A549 (cell line): ENCODE measurements around the gene MUC6. TPM values are rescaled to one million over a fixed set of nuclear protein-coding genes. Genes with fewer than 3 reads are reported as not detected.

Experiments
- ATAC-seq, 2 experiments: fragments of 200-7000 bp in 1 of 2; fragments of >200 bp in 1 of 2; cut with Nextera tagmentation in 1 of 2; cut with Tn5 transposase in 1 of 2; 3 replicates each; pipeline versions ENCODE4 v1.8.0 to v1.9.1; 2018 to 2020; ENCODE audit warnings: mild to moderate bottlenecking in 1 of 2, moderate library complexity in 1 of 2
- CTCF ChIA-PET: fragments of 300-600 bp; sonication (Branson Sonifier 250); formaldehyde crosslinking; extraction: SDS; loops from one replicate; lab custom pipeline; 2021; ENCODE audit warnings: antibody characterized with exemption, inconsistent platforms; lab: Yijun Ruan, JAX
- POLR2A ChIA-PET: fragments of 350-600 bp; formaldehyde crosslinking; extraction: SDS; loops from one replicate; lab custom pipeline; 2021; ENCODE audit warnings: antibody characterized with exemption, inconsistent platforms; lab: Yijun Ruan, JAX
- DNase-seq, 2 experiments: peaks; one replicate each; pipeline versions ENCODE4 v3.0.0 to v3.0.0-alpha.2; 2011 to 2016; ENCODE audit warnings: low read depth in 1 of 2, low spot score in 1 of 2
- FAIRE-seq: peaks from 2 replicates; lab custom pipeline; 2011; peaks lifted over from hg19 to GRCh38; lab: Jason Lieb, UNC
- H3K27ac ChIP-seq, 2 experiments: fragments of >200 bp; sonication (Bioruptor Twin); formaldehyde crosslinking; 3 replicates each; pipeline ENCODE4 v1.5.1; 2016 to 2017
- H3K4me1 ChIP-seq: fragments of >200 bp; sonication (Bioruptor Twin); formaldehyde crosslinking; 3 replicates; pipeline ENCODE4 v1.6.1; 2016
- H3K4me2 ChIP-seq: fragments of >200 bp; sonication (Bioruptor Twin); formaldehyde crosslinking; 3 replicates; pipeline ENCODE4 v1.6.1; 2016
- H3K4me3 ChIP-seq: fragments of >200 bp; sonication (Bioruptor Twin); formaldehyde crosslinking; 3 replicates; pipeline ENCODE4 v1.5.1; 2016
- H3K9me3 ChIP-seq: fragments of >200 bp; sonication (Bioruptor Twin); formaldehyde crosslinking; 3 replicates; pipeline ENCODE4 v1.6.1; 2016
- FOXS1 ChIP-seq: fragments of 250-450 bp; sonication (Bioruptor Pico); IDR thresholded peaks from 2 replicates; pipeline ENCODE4 v1.5.0; 2020; ENCODE audit warnings: mild to moderate bottlenecking, moderate library complexity
- HOXB13 ChIP-seq: fragments of 250-450 bp; sonication (Bioruptor Pico); IDR thresholded peaks from 2 replicates; pipeline ENCODE4 v1.5.0; 2020; ENCODE audit warnings: low read depth, mild to moderate bottlenecking, moderate library complexity
- KDM1A ChIP-seq: fragments of 200-600 bp; sonication (generic); IDR thresholded peaks from 2 replicates; pipeline ENCODE4 v1.6.1; 2016; ENCODE audit warnings: low read depth, mild to moderate bottlenecking
- MAFK ChIP-seq: fragments of 450-650 bp; IDR thresholded peaks from 2 replicates; pipeline ENCODE4 v1.6.1; 2014; ENCODE audit not compliant: partially characterized antibody
- MAZ ChIP-seq: fragments of 150-350 bp; IDR thresholded peaks from 2 replicates; pipeline ENCODE4 v1.6.1; 2014; ENCODE audit warnings: antibody characterized with exemption, low read depth, low read length, borderline replicate concordance
- POLR2AphosphoS2 ChIP-seq: conservative IDR thresholded peaks from 2 replicates; pipeline ENCODE4 v1.6.1; 2012; ENCODE audit warnings: low read length, improper control_type of control experiment, inconsistent platforms
- RCOR1 ChIP-seq: fragments of 150-350 bp; IDR thresholded peaks from 2 replicates; pipeline ENCODE4 v1.6.1; 2014; ENCODE audit warnings: antibody characterized with exemption, low read length, low read depth
- RFX5 ChIP-seq: fragments of 450-650 bp; IDR thresholded peaks from 2 replicates; pipeline ENCODE4 v1.7.1; 2014; ENCODE audit warnings: antibody characterized with exemption, mild to moderate bottlenecking, moderate library complexity
- RNF2 ChIP-seq: fragments of 200-600 bp; sonication (generic); IDR thresholded peaks from 2 replicates; pipeline ENCODE4 v1.6.1; 2016; ENCODE audit warnings: low read depth, mild to moderate bottlenecking, antibody characterized with exemption, moderate library complexity, borderline replicate concordance
- ZSCAN20 ChIP-seq: fragments of 250-450 bp; sonication (Bioruptor Pico); IDR thresholded peaks from 2 replicates; pipeline ENCODE4 v1.8.0; 2022; ENCODE audit warnings: mild to moderate bottlenecking, moderate library complexity
- WGBS: methylation state at CpG from one replicate; pipeline ENCODE4 v1.1.6; 2017; ENCODE audit errors: missing lambda C conversion rate; 5-methylcytosine and 5-hydroxymethylcytosine counted together
- polyA minus RNA-seq: library from RNA; depleted of rRNA, polyadenylated mRNA; stranded (reverse); fragments of >200 nt; gene quantifications from 2 replicates; pipeline ENCODE4 v1.2.3, GENCODE V29; 2011; rRNA and poly(A)+ RNA removed
- polyA plus RNA-seq, 4 experiments: library from polyadenylated mRNA; depleted of rRNA in 3 of 4; stranded (reverse); fragments of >200 nt; fragmentation: RNase III in 1 of 4; extraction: RNeasy Plus Mini Kit Qiagen cat#74134 plus additional on column Dnase treatment in 1 of 4; gene quantifications; 2 replicates in 3 of 4; 3 replicates in 1 of 4; pipeline ENCODE4 v1.2.3, GENCODE V29; 2011 to 2017
- TF ChIP-seq, protein P1 (sequence below): fragments of 200-600 bp; sonication (generic); IDR thresholded peaks from 2 replicates; pipeline ENCODE4 v1.6.1; 2016; ENCODE audit warnings: antibody characterized with exemption, mild to moderate bottlenecking, moderate library complexity
- TF ChIP-seq, protein P2 (sequence below): IDR thresholded peaks from 2 replicates; pipeline ENCODE4 v1.6.1; 2012
- TF ChIP-seq, protein P3 (sequence below): fragments of 250-450 bp; sonication (Bioruptor Pico); IDR thresholded peaks from 2 replicates; pipeline ENCODE4 v1.5.0; 2021; ENCODE audit warnings: mild to moderate bottlenecking, moderate library complexity, borderline replicate concordance
- TF ChIP-seq, protein P4 (sequence below): fragments of 450-650 bp; IDR thresholded peaks from 2 replicates; pipeline ENCODE4 v1.6.1; 2014; ENCODE audit warnings: antibody characterized with exemption
- TF ChIP-seq, protein P5 (sequence below): fragments of >200 bp; sonication (Bioruptor Twin); formaldehyde crosslinking; IDR thresholded peaks from 3 replicates; pipeline ENCODE4 v1.5.1; 2016
- TF ChIP-seq, protein P6 (sequence below): IDR thresholded peaks from 2 replicates; pipeline ENCODE4 v1.6.1; 2012
- TF ChIP-seq, protein P7 (sequence below): IDR thresholded peaks from 2 replicates; pipeline ENCODE4 v1.6.1; 2012; ENCODE audit warnings: low read depth, borderline replicate concordance

MUC6 gene, protein sequence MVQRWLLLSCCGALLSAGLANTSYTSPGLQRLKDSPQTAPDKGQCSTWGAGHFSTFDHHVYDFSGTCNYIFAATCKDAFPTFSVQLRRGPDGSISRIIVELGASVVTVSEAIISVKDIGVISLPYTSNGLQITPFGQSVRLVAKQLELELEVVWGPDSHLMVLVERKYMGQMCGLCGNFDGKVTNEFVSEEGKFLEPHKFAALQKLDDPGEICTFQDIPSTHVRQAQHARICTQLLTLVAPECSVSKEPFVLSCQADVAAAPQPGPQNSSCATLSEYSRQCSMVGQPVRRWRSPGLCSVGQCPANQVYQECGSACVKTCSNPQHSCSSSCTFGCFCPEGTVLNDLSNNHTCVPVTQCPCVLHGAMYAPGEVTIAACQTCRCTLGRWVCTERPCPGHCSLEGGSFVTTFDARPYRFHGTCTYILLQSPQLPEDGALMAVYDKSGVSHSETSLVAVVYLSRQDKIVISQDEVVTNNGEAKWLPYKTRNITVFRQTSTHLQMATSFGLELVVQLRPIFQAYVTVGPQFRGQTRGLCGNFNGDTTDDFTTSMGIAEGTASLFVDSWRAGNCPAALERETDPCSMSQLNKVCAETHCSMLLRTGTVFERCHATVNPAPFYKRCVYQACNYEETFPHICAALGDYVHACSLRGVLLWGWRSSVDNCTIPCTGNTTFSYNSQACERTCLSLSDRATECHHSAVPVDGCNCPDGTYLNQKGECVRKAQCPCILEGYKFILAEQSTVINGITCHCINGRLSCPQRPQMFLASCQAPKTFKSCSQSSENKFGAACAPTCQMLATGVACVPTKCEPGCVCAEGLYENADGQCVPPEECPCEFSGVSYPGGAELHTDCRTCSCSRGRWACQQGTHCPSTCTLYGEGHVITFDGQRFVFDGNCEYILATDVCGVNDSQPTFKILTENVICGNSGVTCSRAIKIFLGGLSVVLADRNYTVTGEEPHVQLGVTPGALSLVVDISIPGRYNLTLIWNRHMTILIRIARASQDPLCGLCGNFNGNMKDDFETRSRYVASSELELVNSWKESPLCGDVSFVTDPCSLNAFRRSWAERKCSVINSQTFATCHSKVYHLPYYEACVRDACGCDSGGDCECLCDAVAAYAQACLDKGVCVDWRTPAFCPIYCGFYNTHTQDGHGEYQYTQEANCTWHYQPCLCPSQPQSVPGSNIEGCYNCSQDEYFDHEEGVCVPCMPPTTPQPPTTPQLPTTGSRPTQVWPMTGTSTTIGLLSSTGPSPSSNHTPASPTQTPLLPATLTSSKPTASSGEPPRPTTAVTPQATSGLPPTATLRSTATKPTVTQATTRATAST (N-terminal part only)
- polyA plus RNA-seq (2011; rRNA removed) (not detected in 2 replicates), polyA plus RNA-seq (2017; fragmentation: RNase III; extraction: RNeasy Plus Mini Kit Qiagen cat#74134 plus additional on column Dnase treatment) (not detected in 3 replicates), polyA minus RNA-seq (0.08 TPM in 1 of 2 replicates, not detected in the other)
- not detected in 2 replicates for polyA plus RNA-seq (2012; cell fraction: cytosol; rRNA removed)
- under 0.01 TPM in 1 of 2 replicates, not detected in the other for polyA plus RNA-seq (2012; cell fraction: nucleus; rRNA removed)

DNA sequence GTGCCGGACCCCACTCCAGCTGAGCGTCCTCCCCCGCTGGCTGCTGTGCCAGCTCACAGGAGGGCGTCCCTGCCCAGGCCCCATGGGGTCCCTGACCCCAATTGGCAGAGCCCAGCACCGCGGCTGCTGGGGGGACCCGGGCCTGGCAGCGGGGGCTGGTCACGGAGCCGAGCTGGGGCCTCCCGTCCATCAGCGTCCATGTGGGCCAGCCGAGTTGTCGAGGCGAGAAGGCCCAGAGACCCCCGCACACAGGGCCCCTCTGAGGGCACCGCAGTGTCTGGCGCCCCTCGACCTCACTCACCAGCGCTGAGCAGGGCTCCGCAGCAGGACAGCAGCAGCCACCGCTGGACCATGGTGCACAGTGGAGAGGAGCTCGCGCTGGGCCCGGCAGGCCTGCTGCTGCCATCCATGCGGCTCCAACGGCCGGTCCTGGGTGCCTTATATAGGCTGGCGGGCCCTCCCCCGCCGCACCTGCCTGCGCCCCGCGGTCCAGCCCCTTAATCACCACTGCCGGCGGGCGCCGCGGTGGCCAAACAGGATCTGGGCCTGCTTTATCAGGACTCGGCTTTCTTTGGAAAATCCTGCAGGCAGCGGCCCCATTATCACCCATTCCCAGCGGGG, at the start of gene MUC6:
Gene MUC6, minus strand, starts transcription at position 416 of the 621 bp plus-strand sequence. Its CDS starts 63 bp downstream, at position 353.
- 65% methylated on average over 31 of the region's 42 CpGs for WGBS
- FAIRE-seq (no peak), ATAC-seq (peak in 1 of 2 experiments; percentile 31; a peak in 3 of 6 replicates), DNase-seq (no peak)
- no peak within 1 kb of the TSS for H3K4me3 ChIP-seq
- no peak within 1 kb of the TSS for H3K4me2 ChIP-seq
- H3K27ac ChIP-seq = no peak within 1 kb of the TSS
- peaks cover 2% of the 10 kb centered on the region for H3K4me1 ChIP-seq
- no peaks in the 10 kb centered on the region for H3K9me3 ChIP-seq
- ChIA-PET CTCF (interaction anchor here (4.0 kb wide), 1 partner anchor 14 kb away, joined by 30 read pairs; no protein-coding TSS in a partner anchor), POLR2A (no interaction called here)
- TF ChIP-seq RFX5 (no peak), RCOR1 (no peak), MAZ (no peak), MAFK (no peak), POLR2AphosphoS2 (no peak), RNF2 (no peak), KDM1A (no peak), FOXS1 (no peak), ZSCAN20 (CRISPR knock-in tag) (no peak), HOXB13 (CRISPR knock-in tag) (no peak)
- TF ChIP-seq, protein P1, sequence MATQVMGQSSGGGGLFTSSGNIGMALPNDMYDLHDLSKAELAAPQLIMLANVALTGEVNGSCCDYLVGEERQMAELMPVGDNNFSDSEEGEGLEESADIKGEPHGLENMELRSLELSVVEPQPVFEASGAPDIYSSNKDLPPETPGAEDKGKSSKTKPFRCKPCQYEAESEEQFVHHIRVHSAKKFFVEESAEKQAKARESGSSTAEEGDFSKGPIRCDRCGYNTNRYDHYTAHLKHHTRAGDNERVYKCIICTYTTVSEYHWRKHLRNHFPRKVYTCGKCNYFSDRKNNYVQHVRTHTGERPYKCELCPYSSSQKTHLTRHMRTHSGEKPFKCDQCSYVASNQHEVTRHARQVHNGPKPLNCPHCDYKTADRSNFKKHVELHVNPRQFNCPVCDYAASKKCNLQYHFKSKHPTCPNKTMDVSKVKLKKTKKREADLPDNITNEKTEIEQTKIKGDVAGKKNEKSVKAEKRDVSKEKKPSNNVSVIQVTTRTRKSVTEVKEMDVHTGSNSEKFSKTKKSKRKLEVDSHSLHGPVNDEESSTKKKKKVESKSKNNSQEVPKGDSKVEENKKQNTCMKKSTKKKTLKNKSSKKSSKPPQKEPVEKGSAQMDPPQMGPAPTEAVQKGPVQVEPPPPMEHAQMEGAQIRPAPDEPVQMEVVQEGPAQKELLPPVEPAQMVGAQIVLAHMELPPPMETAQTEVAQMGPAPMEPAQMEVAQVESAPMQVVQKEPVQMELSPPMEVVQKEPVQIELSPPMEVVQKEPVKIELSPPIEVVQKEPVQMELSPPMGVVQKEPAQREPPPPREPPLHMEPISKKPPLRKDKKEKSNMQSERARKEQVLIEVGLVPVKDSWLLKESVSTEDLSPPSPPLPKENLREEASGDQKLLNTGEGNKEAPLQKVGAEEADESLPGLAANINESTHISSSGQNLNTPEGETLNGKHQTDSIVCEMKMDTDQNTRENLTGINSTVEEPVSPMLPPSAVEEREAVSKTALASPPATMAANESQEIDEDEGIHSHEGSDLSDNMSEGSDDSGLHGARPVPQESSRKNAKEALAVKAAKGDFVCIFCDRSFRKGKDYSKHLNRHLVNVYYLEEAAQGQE = no peak
- TF ChIP-seq, protein P2, sequence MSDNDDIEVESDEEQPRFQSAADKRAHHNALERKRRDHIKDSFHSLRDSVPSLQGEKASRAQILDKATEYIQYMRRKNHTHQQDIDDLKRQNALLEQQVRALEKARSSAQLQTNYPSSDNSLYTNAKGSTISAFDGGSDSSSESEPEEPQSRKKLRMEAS = no peak
- TF ChIP-seq, protein P3, sequence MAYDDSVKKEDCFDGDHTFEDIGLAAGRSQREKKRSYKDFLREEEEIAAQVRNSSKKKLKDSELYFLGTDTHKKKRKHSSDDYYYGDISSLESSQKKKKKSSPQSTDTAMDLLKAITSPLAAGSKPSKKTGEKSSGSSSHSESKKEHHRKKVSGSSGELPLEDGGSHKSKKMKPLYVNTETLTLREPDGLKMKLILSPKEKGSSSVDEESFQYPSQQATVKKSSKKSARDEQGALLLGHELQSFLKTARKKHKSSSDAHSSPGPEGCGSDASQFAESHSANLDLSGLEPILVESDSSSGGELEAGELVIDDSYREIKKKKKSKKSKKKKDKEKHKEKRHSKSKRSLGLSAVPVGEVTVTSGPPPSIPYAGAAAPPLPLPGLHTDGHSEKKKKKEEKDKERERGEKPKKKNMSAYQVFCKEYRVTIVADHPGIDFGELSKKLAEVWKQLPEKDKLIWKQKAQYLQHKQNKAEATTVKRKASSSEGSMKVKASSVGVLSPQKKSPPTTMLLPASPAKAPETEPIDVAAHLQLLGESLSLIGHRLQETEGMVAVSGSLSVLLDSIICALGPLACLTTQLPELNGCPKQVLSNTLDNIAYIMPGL (CRISPR knock-in tag) = no peak
- TF ChIP-seq, protein P4, sequence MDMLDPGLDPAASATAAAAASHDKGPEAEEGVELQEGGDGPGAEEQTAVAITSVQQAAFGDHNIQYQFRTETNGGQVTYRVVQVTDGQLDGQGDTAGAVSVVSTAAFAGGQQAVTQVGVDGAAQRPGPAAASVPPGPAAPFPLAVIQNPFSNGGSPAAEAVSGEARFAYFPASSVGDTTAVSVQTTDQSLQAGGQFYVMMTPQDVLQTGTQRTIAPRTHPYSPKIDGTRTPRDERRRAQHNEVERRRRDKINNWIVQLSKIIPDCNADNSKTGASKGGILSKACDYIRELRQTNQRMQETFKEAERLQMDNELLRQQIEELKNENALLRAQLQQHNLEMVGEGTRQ = no peak
- TF ChIP-seq, protein P5, sequence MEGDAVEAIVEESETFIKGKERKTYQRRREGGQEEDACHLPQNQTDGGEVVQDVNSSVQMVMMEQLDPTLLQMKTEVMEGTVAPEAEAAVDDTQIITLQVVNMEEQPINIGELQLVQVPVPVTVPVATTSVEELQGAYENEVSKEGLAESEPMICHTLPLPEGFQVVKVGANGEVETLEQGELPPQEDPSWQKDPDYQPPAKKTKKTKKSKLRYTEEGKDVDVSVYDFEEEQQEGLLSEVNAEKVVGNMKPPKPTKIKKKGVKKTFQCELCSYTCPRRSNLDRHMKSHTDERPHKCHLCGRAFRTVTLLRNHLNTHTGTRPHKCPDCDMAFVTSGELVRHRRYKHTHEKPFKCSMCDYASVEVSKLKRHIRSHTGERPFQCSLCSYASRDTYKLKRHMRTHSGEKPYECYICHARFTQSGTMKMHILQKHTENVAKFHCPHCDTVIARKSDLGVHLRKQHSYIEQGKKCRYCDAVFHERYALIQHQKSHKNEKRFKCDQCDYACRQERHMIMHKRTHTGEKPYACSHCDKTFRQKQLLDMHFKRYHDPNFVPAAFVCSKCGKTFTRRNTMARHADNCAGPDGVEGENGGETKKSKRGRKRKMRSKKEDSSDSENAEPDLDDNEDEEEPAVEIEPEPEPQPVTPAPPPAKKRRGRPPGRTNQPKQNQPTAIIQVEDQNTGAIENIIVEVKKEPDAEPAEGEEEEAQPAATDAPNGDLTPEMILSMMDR = no peak
- TF ChIP-seq, protein P6, sequence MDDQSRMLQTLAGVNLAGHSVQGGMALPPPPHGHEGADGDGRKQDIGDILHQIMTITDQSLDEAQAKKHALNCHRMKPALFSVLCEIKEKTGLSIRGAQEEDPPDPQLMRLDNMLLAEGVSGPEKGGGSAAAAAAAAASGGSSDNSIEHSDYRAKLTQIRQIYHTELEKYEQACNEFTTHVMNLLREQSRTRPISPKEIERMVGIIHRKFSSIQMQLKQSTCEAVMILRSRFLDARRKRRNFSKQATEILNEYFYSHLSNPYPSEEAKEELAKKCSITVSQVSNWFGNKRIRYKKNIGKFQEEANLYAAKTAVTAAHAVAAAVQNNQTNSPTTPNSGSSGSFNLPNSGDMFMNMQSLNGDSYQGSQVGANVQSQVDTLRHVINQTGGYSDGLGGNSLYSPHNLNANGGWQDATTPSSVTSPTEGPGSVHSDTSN = no peak
- TF ChIP-seq, protein P7, sequence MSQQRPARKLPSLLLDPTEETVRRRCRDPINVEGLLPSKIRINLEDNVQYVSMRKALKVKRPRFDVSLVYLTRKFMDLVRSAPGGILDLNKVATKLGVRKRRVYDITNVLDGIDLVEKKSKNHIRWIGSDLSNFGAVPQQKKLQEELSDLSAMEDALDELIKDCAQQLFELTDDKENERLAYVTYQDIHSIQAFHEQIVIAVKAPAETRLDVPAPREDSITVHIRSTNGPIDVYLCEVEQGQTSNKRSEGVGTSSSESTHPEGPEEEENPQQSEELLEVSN = no peak
